K562 (cell line): ENCODE results near the gene TARS3. TPM values are rescaled to one million over a fixed set of nuclear protein-coding genes. Genes with fewer than 3 reads are reported as not detected.
"Not testable (repeated sequence)": the region's sequence is repeated elsewhere in the genome, so short reads cannot be mapped to it uniquely, and the experiment has no call there.

Source experiments
- ATAC-seq: fragments of 200-7000 bp; cut with Tn5 transposase; 3 replicates; pipeline ENCODE4 v1.9.1; 2020; ENCODE audit warnings: moderate library complexity
- BruUV-seq: library from RNA; stranded (reverse); fragments of 400-500 nt; replicated peaks from 2 replicates; lab custom pipeline; 2021; lab: Mats Ljungman, UMichigan
- CTCF ChIA-PET: fragments of 300-600 bp; formaldehyde crosslinking; extraction: SDS; loops from one replicate; lab custom pipeline; 2021; ENCODE audit warnings: low intra/inter-chr PET ratio; lab: Yijun Ruan, JAX
- POLR2A ChIA-PET: fragments of 300-600, 350-650 bp; sonication (Branson Sonifier 250); formaldehyde crosslinking; extraction: SDS; loops from one replicate; lab custom pipeline; 2021; ENCODE audit warnings: antibody characterized with exemption, inconsistent platforms; lab: Yijun Ruan, JAX
- DNase-seq, 4 experiments: peaks; one replicate each; pipeline versions ENCODE4 v3.0.0 to v3.0.0-alpha.2; 2011 to 2018; ENCODE audit warnings: low spot score in 3 of 4, mixed read lengths in 3 of 4; ENCODE audit errors: extremely low read depth in 1 of 4
- FAIRE-seq: peaks from 2 replicates; lab custom pipeline; 2011; peaks lifted over from hg19 to GRCh38; lab: Jason Lieb, UNC
- H2AFZ ChIP-seq: 2 replicates; pipeline ENCODE4 v1.6.0; 2011; ENCODE audit warnings: low read depth, low read length, control low read depth, inconsistent platforms
- H3K27ac ChIP-seq: fragments of 200-600 bp; 3 replicates; pipeline ENCODE4 v1.8.0; 2011; ENCODE audit warnings: low read depth, mild to moderate bottlenecking, control low read depth, inconsistent platforms, low read length, moderate library complexity, mixed read lengths; ENCODE audit errors: extremely low read depth
- H3K27me3 ChIP-seq, 2 experiments: fragments of 300-600 bp in 1 of 2; 2 replicates in 1 of 2; 3 replicates in 1 of 2; pipeline versions ENCODE4 v1.6.0 to v1.8.0; 2011; ENCODE audit warnings: inconsistent platforms in 2 of 2, low read length in 2 of 2, mild to moderate bottlenecking in 1 of 2, mixed read lengths in 1 of 2, moderate library complexity in 1 of 2; ENCODE audit not compliant: control insufficient read depth in 2 of 2, insufficient read depth in 2 of 2
- H3K36me3 ChIP-seq: fragments of 300-600 bp; 3 replicates; pipeline ENCODE4 v1.8.0; 2011; ENCODE audit warnings: mild to moderate bottlenecking, low read length, inconsistent platforms; ENCODE audit not compliant: control insufficient read depth, insufficient read depth
- H3K4me1 ChIP-seq, 2 experiments: fragments of 200-600 bp in 1 of 2; replicated peaks in 1 of 2; 2 replicates in 1 of 2; 3 replicates in 1 of 2; pipeline versions ENCODE4 v1.5.1 to v1.8.0; 2011; ENCODE audit warnings: inconsistent platforms in 2 of 2, low read length in 2 of 2, mild to moderate bottlenecking in 1 of 2, mixed read lengths in 1 of 2, moderate library complexity in 1 of 2; ENCODE audit not compliant: control insufficient read depth in 2 of 2, insufficient read depth in 2 of 2
- H3K4me2 ChIP-seq: 2 replicates; pipeline ENCODE4 v1.6.1; 2011; ENCODE audit warnings: low read length, control low read depth, inconsistent platforms, mixed read lengths; ENCODE audit not compliant: insufficient read depth
- H3K4me3 ChIP-seq: fragments of 200-600 bp; sonication (generic), shearing (Covaris generic); 2 replicates; pipeline ENCODE4 v1.5.1; 2016; ENCODE audit warnings: control low read depth, inconsistent platforms
- H3K79me2 ChIP-seq: fragments of 200-600 bp; 3 replicates; pipeline ENCODE4 v1.8.0; 2011; ENCODE audit warnings: low read length, inconsistent platforms; ENCODE audit not compliant: control insufficient read depth, insufficient read depth
- H3K9ac ChIP-seq, 2 experiments: 2 replicates each; pipeline versions ENCODE4 v1.6.0 to v1.6.1; 2011; ENCODE audit warnings: low read depth in 2 of 2, low read length in 2 of 2, control low read depth in 1 of 2, inconsistent platforms in 1 of 2, mild to moderate bottlenecking in 1 of 2, mixed read lengths in 1 of 2; ENCODE audit not compliant: insufficient read depth in 1 of 2
- H3K9me1 ChIP-seq: one replicate; pipeline ENCODE4 v1.6.0; 2011; ENCODE audit warnings: inconsistent platforms, mild to moderate bottlenecking, low read length, moderate library complexity; ENCODE audit not compliant: control insufficient read depth, insufficient read depth
- H3K9me3 ChIP-seq: replicated peaks from 2 replicates; pipeline ENCODE4 v1.5.1; 2011; ENCODE audit warnings: low read depth, low read length, inconsistent platforms; ENCODE audit not compliant: control insufficient read depth, insufficient read depth
- H4K20me1 ChIP-seq: replicated peaks from 2 replicates; pipeline ENCODE4 v1.6.1; 2011; ENCODE audit warnings: low read length, inconsistent platforms, mixed read lengths; ENCODE audit not compliant: control insufficient read depth, insufficient read depth
- BCLAF1 ChIP-seq, 2 experiments: fragments of 450-650 bp in 1 of 2; IDR thresholded peaks; 2 replicates each; pipeline ENCODE4 v1.6.1; 2011 to 2017; ENCODE audit warnings: low read depth in 2 of 2, antibody characterized with exemption in 1 of 2, borderline replicate concordance in 1 of 2, low read length in 1 of 2, mild to moderate bottlenecking in 1 of 2, mixed read lengths in 1 of 2; ENCODE audit not compliant: control insufficient read depth in 1 of 2
- BHLHE40 ChIP-seq: IDR thresholded peaks from 2 replicates; pipeline ENCODE4 v1.6.1; 2011; ENCODE audit warnings: low read length, improper control_type of control experiment
- ESRRA ChIP-seq: fragments of 450-650 bp; IDR thresholded peaks from 2 replicates; pipeline ENCODE4 v1.6.1; 2014; ENCODE audit warnings: low read depth, mild to moderate bottlenecking, moderate library complexity, borderline replicate concordance
- ESRRB ChIP-seq: fragments of 250-450 bp; sonication (Bioruptor Pico); IDR thresholded peaks from 2 replicates; pipeline ENCODE4 v1.5.0; 2020; ENCODE audit warnings: mild to moderate bottlenecking, moderate library complexity, borderline replicate concordance
- HDAC2 ChIP-seq: fragments of 450-650 bp; IDR thresholded peaks from 2 replicates; pipeline ENCODE4 v1.6.1; 2016; ENCODE audit warnings: mild to moderate bottlenecking
- MAZ ChIP-seq, 2 experiments: fragments of 450-650 bp in 1 of 2; sonication (generic) in 1 of 2; formaldehyde crosslinking; IDR thresholded peaks in 1 of 2; conservative IDR thresholded peaks in 1 of 2; 2 replicates each; pipeline versions ENCODE4 v1.4.0 to v1.5.0; 2020; ENCODE audit warnings: mild to moderate bottlenecking in 1 of 2, missing genetic modification reagents in 1 of 2
- NCOR1 ChIP-seq: fragments of 450-650 bp; IDR thresholded peaks from 2 replicates; pipeline ENCODE4 v1.6.1; 2016; ENCODE audit warnings: mild to moderate bottlenecking, moderate library complexity
- SMARCB1 ChIP-seq: IDR thresholded peaks from 2 replicates; pipeline ENCODE4 v1.6.1; 2011; ENCODE audit warnings: improper control_type of control experiment, low read depth; ENCODE audit not compliant: insufficient read length
- STAT5B ChIP-seq: fragments of 250-450 bp; sonication (Bioruptor Pico); IDR thresholded peaks from 2 replicates; pipeline ENCODE4 v1.8.0; 2021; ENCODE audit warnings: mild to moderate bottlenecking, inconsistent platforms
- TBL1XR1 ChIP-seq, 2 experiments: IDR thresholded peaks; 2 replicates each; pipeline ENCODE4 v1.6.1; 2012; ENCODE audit warnings: improper control_type of control experiment in 2 of 2, low read length in 2 of 2, mild to moderate bottlenecking in 1 of 2
- ZNF224 ChIP-seq: sonication (generic); formaldehyde crosslinking; IDR thresholded peaks from 2 replicates; pipeline ENCODE4 v1.8.0; 2022; ENCODE audit warnings: mild to moderate bottlenecking, missing genetic modification reagents
- ZNF354B ChIP-seq: fragments of 250-450 bp; sonication (Bioruptor Pico); IDR thresholded peaks from 2 replicates; pipeline ENCODE4 v1.4.0; 2020
- ZNF696 ChIP-seq: fragments of 250-450 bp; sonication (Bioruptor Pico); conservative IDR thresholded peaks from 2 replicates; pipeline ENCODE4 v1.4.0; 2020; ENCODE audit warnings: mild to moderate bottlenecking, moderate library complexity
- ZNF76 ChIP-seq: fragments of 250-450 bp; sonication (Bioruptor Pico); IDR thresholded peaks from 2 replicates; pipeline ENCODE4 v1.4.0; 2020; ENCODE audit warnings: mild to moderate bottlenecking, moderate library complexity, borderline replicate concordance
- WGBS: fragments of 100-300 bp; shearing (Covaris generic); methylation state at CpG from one replicate; pipeline ENCODE4 v1.1.6; 2016; ENCODE audit warnings: low coverage, mixed read lengths; ENCODE audit not compliant: insufficient coverage; ENCODE audit errors: missing lambda C conversion rate; 5-methylcytosine and 5-hydroxymethylcytosine counted together
- in situ Hi-C: fragments of 300-500 bp; cut with MboI; formaldehyde crosslinking; loops from 4 replicates; pipeline ENCODE4 v1.15.0; 2018; ENCODE audit warnings: inconsistent platforms, mixed read lengths
- intact Hi-C: fragments of 100-400 bp; cut with micrococcal nuclease; formaldehyde crosslinking; loops from 2 replicates; pipeline ENCODE4 v1.14.2; 2022
- polyA plus RNA-seq, 8 experiments: library from polyadenylated mRNA; depleted of rRNA in 4 of 8; stranded (reverse) in 5 of 8; unstranded in 3 of 8; fragments of >200 nt; fragmentation: Nextera tagmentation in 2 of 8; fragmentation: Illumina TruSeq in 1 of 8; extraction: Ambion mirVana in 2 of 8; extraction: Trizol in 1 of 8; gene quantifications; 2 replicates each; pipeline versions ENCODE4 v1.2.1 to v1.2.3, GENCODE V29; 2011 to 2014; ENCODE audit warnings: inconsistent platforms in 1 of 8, missing spikeins in 1 of 8
- total RNA-seq, 7 experiments: library from RNA; depleted of rRNA in 6 of 7; stranded (reverse); fragments of >200 nt in 6 of 7; fragmentation: Illumina TruSeq in 2 of 7; extraction: Trizol in 2 of 7; gene quantifications; 2 replicates each; pipeline versions ENCODE4 v1.2.1 to v1.2.3, GENCODE V29; 2011 to 2021; ENCODE audit warnings: low replicate concordance in 1 of 7

Gene TARS3
- total and polyA plus RNA-seq, 9 of the 15 experiments (the other 6 are each of a cell fraction or from before 2014, with no cell fraction given), result 2.1 to 14.7 (median 9.8) TPM

DNA sequence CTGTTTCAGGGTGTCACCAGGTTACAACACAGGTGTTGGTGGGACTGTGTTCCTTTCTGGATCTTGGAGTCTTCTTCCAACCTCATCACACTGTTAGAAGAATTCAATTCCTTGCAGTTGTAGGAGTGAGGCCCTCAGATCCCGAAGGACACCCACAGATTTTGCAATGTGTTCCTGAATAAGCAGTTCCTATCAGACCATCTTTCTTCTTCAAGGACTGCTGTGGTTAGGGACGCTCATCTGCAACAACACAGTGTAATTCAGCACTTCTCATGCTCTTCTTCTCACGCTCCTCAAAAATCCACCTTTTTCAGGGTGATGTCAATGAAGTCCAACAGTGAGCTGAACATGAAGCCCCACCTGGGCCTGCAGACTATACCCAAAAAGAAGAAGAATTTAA lies 90.9 kb downstream of the TARS3 start:
- Histone ChIP-seq H4K20me1 (no peaks in the 10 kb centered on the region), H3K27me3 (no peaks in the 10 kb centered on the region), H3K4me3 (no peak overlapping the region), H2AFZ (no peak overlapping the region), H3K36me3 (no peaks in the 10 kb centered on the region), H3K9ac (no peak overlapping the region), H3K9me3 (no peaks in the 10 kb centered on the region), H3K4me1 (no peaks in the 10 kb centered on the region; a peak in 1 of 5 replicates), H3K9me1 (no peaks in the 10 kb centered on the region), H3K27ac (no peak overlapping the region), H3K79me2 (no peaks in the 10 kb centered on the region), H3K4me2 (no peak overlapping the region)
- BruUV-seq, result no TSS peak
- CTCF ChIA-PET, result no interaction called here
- TF ChIP-seq ESRRA (no peak), MAZ (CRISPR knock-in tag; conservative IDR thresholded peaks at IDR 0.05 in 1 of 2, IDR thresholded peaks at IDR 0.05 in 1 of 2) (no peak), ZNF696 (no peak), HDAC2 (no peak), NCOR1 (no peak), ESRRB (CRISPR knock-in tag) (no peak), BHLHE40 (no peak), ZNF76 (CRISPR knock-in tag) (no peak), STAT5B (CRISPR knock-in tag) (no peak), BCLAF1 (IDR thresholded peaks at IDR 0.05; ENCODE audit: borderline replicate concordance in 1 of 2, control insufficient read depth in 1 of 2, low read depth in 2 of 2, low read length in 1 of 2) (no peak), SMARCB1 (no peak), TBL1XR1 (IDR thresholded peaks at IDR 0.05; ENCODE audit: low read length in 2 of 2) (no peak), ZNF224 (CRISPR knock-in tag) (no peak), ZNF354B (CRISPR knock-in tag) (no peak)
- no peak for DNase-seq
- intact Hi-C loops, result no loop called here
- POLR2A ChIA-PET, result no interaction called here
- WGBS, result 35% methylated on average over 3 of the region's 3 CpGs
- in situ Hi-C loops, result no loop called here
- FAIRE-seq, result no peak
- no peak for ATAC-seq

DNA sequence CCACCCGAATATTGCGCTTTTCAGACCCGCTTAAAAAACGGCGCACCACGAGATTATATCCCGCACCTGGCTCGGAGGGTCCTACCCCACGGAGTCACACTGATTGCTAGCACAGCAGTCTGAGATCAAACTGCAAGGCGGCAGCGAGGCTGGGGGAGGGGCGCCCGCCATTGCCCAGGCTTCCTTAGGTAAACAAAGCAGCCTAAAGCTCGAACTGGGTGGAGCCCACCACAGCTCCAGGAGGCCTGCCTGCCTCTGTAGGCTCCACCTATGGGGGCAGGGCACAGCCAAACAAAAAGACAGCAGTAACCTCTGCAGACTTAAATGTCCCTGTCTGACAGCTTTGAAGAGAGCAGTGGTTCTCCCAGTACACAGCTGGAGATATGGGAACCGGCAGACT lies 97.5 kb downstream of the TARS3 start:
- POLR2A ChIA-PET, FAIRE-seq, intact Hi-C loops, H3K4me2 ChIP-seq, ATAC-seq, BruUV-seq, H3K27ac ChIP-seq, CTCF ChIA-PET, H3K9me1 ChIP-seq, H3K36me3 ChIP-seq, H4K20me1 ChIP-seq, H3K4me1 ChIP-seq, H3K79me2 ChIP-seq, H3K4me3 ChIP-seq, H2AFZ ChIP-seq, H3K9ac ChIP-seq, DNase-seq, in situ Hi-C loops, H3K27me3 ChIP-seq: not testable (repeated sequence)
- WGBS, result 54% methylated on average over 13 of the region's 15 CpGs
- H3K9me3 ChIP-seq, result peaks cover 10% of the 10 kb centered on the region
